ENCODE results near the gene CASKIN2.
"Not testable (repeated sequence)": the region's sequence is repeated elsewhere in the genome, so short reads cannot be mapped to it uniquely, and the experiment has no call there.

Gene CASKIN2

DNA sequence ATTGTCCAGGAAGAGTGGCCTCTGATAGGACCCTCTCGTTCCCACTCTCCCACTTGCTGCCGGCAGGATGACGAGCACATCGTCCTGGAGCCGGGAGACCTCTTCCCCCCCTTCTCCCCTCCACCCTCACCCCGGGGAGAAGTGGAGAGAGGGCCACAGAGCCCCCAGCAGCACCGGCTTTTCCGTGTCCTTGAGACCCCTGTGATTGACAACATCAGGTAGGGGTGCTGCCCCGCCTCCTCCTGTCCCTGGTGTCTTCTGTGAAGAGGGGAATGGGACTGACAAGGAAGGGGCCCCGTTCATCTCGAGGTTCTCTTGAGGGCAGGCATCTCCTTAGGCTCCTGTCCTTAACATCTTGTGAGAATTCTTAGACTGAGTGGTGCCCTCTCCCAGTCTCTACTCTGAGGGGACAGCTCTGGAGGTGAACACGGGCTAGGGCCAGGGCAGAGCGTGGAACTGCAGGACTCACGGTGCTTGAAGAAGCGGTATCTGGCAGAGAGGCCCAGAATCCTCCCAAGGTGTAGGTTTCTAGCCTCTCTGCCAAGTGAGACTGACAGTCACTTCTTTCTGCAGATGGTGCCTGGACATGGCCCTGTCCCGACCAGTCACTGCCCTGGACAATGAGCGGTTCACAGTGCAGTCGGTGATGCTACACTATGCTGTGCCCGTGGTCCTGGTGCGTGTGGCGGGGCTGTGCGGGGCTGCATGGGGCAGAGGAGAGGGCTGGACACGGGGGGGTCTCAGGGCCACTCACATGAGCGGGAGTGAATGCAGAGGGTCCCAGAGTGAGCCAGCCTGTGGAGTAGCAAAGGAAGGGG, 26.4 kb downstream of the CASKIN2 start:
- DNase-seq, result no peak

- no peak for DNase-seq
These were observed 27.8 kb downstream of the CASKIN2 start for GRCh38 chr17:75487351-75488070.

DNA sequence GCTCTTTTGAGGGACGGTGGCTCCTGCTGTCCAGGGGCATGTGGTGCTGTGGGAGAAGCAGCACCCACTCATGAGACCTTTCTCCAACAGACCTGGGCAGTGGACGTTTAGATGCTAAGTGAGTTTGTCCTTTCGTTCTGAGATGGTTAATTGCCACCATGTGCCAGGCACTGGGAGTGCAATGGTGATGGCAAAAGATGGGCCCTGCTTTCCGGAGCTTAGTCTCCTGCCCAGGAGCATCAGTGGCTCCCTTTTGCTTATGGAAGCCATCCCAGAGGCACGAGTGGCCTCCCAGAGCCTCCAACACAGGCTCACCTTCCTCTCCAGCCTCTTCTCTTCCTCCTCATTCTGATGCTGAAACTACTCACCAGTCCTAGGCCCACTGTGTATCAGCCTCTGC, 28.4 kb downstream of the CASKIN2 start:
- no peak for DNase-seq

GRCh38 chr17:75486151-75486550, 29.2 kb downstream of the CASKIN2 start:
- DNase-seq, result no peak

DNA sequence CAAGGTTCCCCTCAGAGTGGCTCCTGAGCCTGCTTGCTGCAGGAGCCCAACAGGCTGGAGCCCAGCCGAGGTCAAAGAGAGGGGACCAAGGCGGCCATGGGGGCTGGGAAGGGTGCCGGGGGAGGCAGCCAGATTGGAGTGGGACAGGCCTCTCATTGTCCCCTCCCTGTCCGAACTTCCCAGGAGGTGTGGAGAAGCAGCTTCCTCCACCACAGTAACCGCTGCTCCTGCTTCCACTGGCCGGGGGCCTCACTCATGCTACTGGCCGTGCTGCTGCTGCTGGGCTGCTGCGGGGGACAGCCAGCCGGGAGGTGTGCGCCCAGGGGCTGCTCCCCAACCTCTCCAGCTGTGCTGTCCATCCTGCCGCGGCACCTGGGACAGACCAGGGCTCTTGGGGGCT, 29.6 kb downstream of the CASKIN2 start:
- DNase-seq, result no peak

DNA sequence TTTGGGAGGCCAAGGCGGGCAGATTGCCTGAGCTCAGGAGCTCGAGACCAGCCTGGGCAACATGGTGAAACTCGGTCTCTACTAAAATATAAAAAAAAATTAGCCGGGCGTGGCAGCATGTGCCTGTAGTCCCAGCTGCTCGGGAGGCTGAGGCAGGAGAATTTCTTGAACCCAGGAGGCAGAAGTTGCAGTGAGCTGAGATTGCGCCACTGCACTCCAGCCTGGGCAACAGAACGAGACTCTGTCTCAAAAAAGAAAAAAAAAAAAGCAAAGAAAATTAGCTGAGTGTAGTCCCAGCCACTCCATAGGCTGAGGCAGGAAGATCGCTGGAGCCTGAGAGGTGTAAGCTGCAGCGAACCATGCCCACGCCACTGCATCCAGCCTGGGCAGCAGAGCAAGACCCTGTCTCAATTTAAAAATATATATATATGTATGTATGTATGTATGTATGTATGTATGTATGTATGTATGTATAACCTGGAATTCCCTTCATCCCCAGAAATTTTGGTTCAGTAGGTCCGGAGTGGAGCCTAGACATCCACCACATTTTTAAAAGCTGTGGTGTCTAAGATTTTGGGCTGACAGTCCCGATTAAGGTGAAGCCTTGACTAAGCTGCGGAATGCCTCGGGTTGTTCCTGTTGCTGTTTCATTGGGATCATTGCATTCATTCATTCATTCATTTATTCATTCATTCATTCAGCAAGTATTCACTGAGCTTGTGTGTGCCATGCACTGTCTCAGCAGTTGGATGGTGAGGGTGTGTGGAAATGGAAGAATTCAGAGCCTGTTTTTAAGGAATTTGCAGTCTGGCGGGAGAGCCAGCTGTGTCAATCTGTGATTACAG, 33.0 kb downstream of the CASKIN2 start:
- no peak for DNase-seq

- DNase-seq, result no peak
These were observed 33.9 kb downstream of the CASKIN2 start for GRCh38 chr17:75481194-75482068.

DNA sequence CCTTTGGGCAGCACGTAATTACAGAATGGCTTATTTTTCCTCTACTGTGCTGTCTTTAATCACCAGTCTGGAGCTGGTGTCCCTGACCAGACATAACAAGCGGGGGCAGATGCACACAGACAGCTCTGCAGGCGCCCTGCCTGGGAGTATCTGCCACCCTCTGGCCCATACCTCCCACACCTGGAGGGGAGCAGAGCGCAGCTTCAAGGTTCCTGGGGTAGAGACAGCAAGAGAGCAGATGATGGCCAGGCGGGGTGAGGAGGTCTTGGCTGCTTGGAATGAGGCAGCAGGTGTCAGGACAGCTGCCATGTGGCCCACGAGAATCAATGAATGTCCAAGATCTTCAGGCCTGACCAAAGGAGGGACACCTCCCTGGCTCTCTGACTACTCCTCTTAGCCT, 35.1 kb downstream of the CASKIN2 start:
- no peak for DNase-seq

- DNase-seq, result no peak
These were observed 36.8 kb downstream of the CASKIN2 start for GRCh38 chr17:75478508-75478907.

DNA sequence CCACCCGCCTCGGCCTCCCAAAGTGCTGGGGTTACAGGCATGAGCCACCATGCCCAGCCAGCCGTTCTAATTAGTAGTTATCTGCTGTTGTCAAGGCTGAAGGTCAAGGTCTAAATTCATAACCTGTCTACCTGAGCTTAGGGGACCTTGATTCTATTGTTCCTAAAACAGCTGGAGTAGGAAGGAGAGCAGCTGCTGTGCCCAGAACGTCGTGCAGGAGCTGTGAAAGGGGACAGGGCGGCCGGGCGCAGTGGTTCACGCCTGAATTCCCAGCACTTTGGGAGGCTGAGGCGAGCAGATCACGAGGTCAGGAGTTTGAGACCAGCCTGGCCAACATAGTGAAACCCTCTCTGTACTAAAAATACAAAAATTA, 37.9 kb downstream of the CASKIN2 start:
- DNase-seq, result not testable (repeated sequence)

GRCh38 chr17:75476752-75477489, 38.4 kb downstream of the CASKIN2 start:
- no peak for DNase-seq

DNA sequence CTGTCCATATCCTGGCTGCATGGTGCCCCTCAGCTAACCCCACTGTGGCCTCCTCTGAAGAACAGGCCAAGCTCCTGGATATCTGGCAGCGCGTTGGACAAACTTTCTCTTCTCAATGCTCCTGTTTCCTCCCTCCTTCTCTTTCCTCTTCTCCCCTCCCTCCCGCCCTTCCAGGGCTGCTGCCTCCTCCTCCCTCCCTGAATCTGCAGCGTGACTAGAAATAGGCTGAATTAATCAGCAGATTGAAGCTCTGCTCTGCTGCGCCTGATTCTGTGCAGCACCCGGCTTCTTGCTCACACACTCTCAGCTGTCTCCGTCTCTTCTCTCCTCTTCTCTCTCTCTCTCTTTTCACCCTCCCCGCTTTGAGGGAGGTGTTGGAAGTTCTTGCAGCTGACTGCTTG, 39.1 kb downstream of the CASKIN2 start:
- no peak for DNase-seq

DNA sequence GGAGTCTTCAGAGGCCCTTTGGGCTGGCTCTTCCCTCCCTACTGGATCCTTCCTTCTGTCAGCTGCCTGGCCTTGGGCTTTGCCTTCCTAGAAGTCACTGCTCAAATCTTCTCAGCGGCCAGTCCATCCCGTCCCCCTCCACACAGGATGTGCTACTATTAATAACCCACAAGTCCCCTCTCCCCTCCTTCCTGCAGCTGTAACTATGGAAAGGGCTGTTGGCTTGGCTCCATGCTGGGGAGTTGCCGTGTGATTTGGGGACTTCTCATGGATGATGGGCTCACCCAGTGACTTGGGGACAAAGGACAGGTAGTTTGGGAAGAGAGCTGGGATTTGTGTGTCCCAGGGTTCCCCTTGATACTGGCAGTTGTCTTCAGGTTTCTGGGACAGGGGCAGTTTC, 39.5 kb downstream of the CASKIN2 start:
- DNase-seq, result no peak

- no peak for DNase-seq
These were observed 40.0 kb downstream of the CASKIN2 start for GRCh38 chr17:75475144-75475835.

DNA sequence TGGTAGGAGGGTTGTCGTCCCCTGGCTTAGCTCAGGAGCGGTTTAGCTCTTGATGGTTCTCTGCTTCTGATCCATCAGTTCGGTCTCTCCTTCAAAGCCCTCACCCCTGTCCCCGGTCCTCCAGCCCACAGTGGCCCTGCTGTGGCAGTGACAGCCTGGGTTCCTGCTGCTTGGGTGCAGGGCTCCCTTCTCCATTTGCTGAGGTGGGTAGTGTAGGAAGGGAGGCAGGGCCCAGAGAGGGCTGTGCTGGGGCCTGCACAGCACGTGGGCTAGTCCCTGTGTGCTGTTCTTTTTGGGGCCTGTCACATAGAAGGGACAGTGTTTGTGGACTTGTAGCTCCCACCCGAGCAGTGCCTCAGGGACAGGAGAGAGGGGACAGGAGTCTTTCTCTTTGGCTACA, 40.6 kb downstream of the CASKIN2 start:
- no peak for DNase-seq

DNA sequence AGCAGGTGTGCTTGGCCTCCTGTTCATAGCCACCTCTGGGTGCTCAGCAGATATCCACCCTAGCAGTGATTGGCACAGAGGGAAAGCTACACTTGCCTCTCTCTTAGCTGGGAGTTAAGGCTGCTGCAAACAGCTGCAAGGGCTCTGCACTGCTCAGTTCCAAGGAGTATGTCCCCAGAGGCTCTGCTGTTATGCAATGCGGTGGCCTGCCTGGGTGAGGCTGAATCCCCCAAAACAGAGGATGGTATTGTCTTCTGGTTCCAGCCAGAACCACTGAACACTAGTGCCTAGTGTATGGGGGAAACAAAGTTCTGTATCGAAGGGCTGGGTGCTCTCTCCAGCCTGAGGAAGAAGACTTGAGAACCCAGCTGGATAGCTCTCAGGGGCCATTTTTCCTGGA, 42.1 kb downstream of the CASKIN2 start:
- no peak for DNase-seq

GRCh38 chr17:75472119-75472518, 43.2 kb downstream of the CASKIN2 start:
- DNase-seq, result peak; percentile 99

DNA sequence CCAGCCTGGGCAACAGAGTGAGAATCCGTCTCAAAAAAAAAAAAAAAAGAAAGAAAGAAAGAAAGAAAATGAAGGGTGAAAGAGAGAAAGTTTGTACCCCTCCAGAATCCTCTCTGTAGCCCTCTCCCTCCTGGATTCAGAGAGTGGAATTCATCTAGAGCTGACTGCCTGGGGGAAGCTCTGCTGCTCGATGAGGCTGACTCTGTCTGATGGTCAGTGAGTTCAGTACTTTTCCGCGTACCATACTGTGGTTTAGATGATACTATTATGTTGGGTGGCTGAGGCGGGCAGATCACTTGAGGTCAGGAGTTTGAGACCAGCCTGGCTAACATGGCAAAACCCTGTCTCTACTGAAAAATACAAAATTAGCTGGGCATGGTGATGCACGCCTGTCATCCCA, 44.1 kb downstream of the CASKIN2 start:
- peak; percentile 45 for DNase-seq

- DNase-seq, result no peak
These were observed 46.5 kb downstream of the CASKIN2 start for GRCh38 chr17:75468779-75469373.

- DNase-seq, result peak; percentile 40
These were observed 47.0 kb downstream of the CASKIN2 start for GRCh38 chr17:75468291-75468754.

- no peak for DNase-seq
These were observed 50.3 kb downstream of the CASKIN2 start for GRCh38 chr17:75465039-75465438.
